GM12878 (cell line): Measurements from ENCODE around the gene TTLL13. TPM values are rescaled to one million over a fixed set of nuclear protein-coding genes. Genes with fewer than 3 reads are reported as not detected.

Source experiments
- ATAC-seq: fragments of 200-7000 bp; cut with Tn5 transposase; 3 replicates; pipeline ENCODE4 v1.9.1; 2020; ENCODE audit warnings: mild to moderate bottlenecking, moderate library complexity
- BruUV-seq: library from RNA; stranded (reverse); fragments of 400-500 nt; replicated peaks from 2 replicates; lab custom pipeline; 2021; lab: Mats Ljungman, UMichigan
- CTCF ChIA-PET: fragments of 300-600 bp; sonication (Branson Sonifier 250); formaldehyde crosslinking; extraction: SDS; loops from one replicate; lab custom pipeline; 2021; ENCODE audit warnings: inconsistent platforms; lab: Yijun Ruan, JAX
- POLR2A ChIA-PET: fragments of 350-600 bp; formaldehyde crosslinking; extraction: SDS; loops from one replicate; lab custom pipeline; 2021; ENCODE audit warnings: inconsistent platforms; lab: Charles Lee
- RAD21 ChIA-PET: fragments of 300-600 bp; sonication (Branson Sonifier 250); formaldehyde crosslinking; loops from one replicate; lab custom pipeline; 2023; ENCODE audit warnings: antibody characterized with exemption; ENCODE audit not compliant: unreplicated experiment; lab: Charles Lee
- SMC1A ChIA-PET: fragments of 300-600 bp; sonication (Branson Sonifier 250); formaldehyde crosslinking; loops from one replicate; lab custom pipeline; 2023; ENCODE audit not compliant: unreplicated experiment, uncharacterized antibody; lab: Charles Lee
- DNase-seq: peaks from one replicate; pipeline ENCODE4 v3.0.0-alpha.2; 2011; ENCODE audit warnings: low read depth, low spot score
- FAIRE-seq: peaks from 3 replicates; lab custom pipeline; 2011; peaks lifted over from hg19 to GRCh38; lab: Jason Lieb, UNC
- H2AFZ ChIP-seq: 2 replicates; pipeline ENCODE4 v1.6.0; 2011; ENCODE audit warnings: low read depth, low read length, control low read depth; ENCODE audit not compliant: control insufficient read depth
- H3K27ac ChIP-seq: 2 replicates; pipeline ENCODE4 v1.5.1; 2011; ENCODE audit warnings: control low read depth; ENCODE audit not compliant: control insufficient read depth, insufficient read depth
- H3K27me3 ChIP-seq, 2 experiments: replicated peaks in 1 of 2; 2 replicates each; pipeline versions ENCODE4 v1.6.0 to v1.6.1; 2011; ENCODE audit warnings: low read length in 1 of 2; ENCODE audit not compliant: control insufficient read depth in 2 of 2, insufficient read depth in 2 of 2
- H3K36me3 ChIP-seq, 2 experiments: 2 replicates each; pipeline ENCODE4 v1.5.1; 2011; ENCODE audit warnings: low read length in 1 of 2; ENCODE audit not compliant: control insufficient read depth in 2 of 2, insufficient read depth in 2 of 2
- H3K4me1 ChIP-seq: 2 replicates; pipeline ENCODE4 v1.6.1; 2011; ENCODE audit warnings: mild to moderate bottlenecking, low read length, moderate library complexity, mixed read lengths; ENCODE audit not compliant: control insufficient read depth, insufficient read depth
- H3K4me2 ChIP-seq: 2 replicates; pipeline ENCODE4 v1.6.0; 2011; ENCODE audit warnings: control low read depth; ENCODE audit not compliant: control insufficient read depth, insufficient read depth
- H3K4me3 ChIP-seq: fragments of 200-600 bp; sonication (generic); 2 replicates; pipeline ENCODE4 v1.5.1; 2016
- H3K79me2 ChIP-seq: 2 replicates; pipeline ENCODE4 v1.6.0; 2011; ENCODE audit warnings: low read length; ENCODE audit not compliant: control insufficient read depth, insufficient read depth
- H3K9ac ChIP-seq: 2 replicates; pipeline ENCODE4 v1.8.0; 2011; ENCODE audit warnings: low read length, control low read depth, mixed read lengths; ENCODE audit not compliant: control insufficient read depth, insufficient read depth
- H3K9me3 ChIP-seq: replicated peaks from 3 replicates; pipeline ENCODE4 v1.5.1; 2011; ENCODE audit warnings: mild to moderate bottlenecking, low read length; ENCODE audit not compliant: control insufficient read depth, insufficient read depth
- H4K20me1 ChIP-seq: 2 replicates; pipeline ENCODE4 v1.6.0; 2011; ENCODE audit not compliant: control insufficient read depth, insufficient read depth
- ATF7 ChIP-seq: fragments of 450-650 bp; IDR thresholded peaks from 2 replicates; pipeline ENCODE4 v1.6.1; 2016; ENCODE audit warnings: low read depth, mild to moderate bottlenecking
- BCL3 ChIP-seq: IDR thresholded peaks from 2 replicates; pipeline ENCODE4 v1.6.1; 2011; ENCODE audit warnings: borderline replicate concordance, low read depth, mild to moderate bottlenecking, moderate library complexity, low read length; ENCODE audit not compliant: insufficient read depth, poor library complexity, severe bottlenecking
- WGBS: methylation state at CpG from one replicate; pipeline ENCODE4 v1.1.6; 2016; ENCODE audit warnings: low lambda C conversion rate; ENCODE audit not compliant: insufficient replicate concordance, insufficient coverage; ENCODE audit errors: missing lambda C conversion rate; 5-methylcytosine and 5-hydroxymethylcytosine counted together
- in situ Hi-C: fragments of 300-500 bp; cut with MboI; formaldehyde crosslinking; loops from 9 replicates; pipeline ENCODE4 v1.14.3; 2018; ENCODE audit warnings: mixed read lengths
- intact Hi-C: fragments of 100-400 bp; cut with micrococcal nuclease; formaldehyde crosslinking; loops from one replicate; pipeline ENCODE4 v1.14.2; 2022; ENCODE audit not compliant: unreplicated experiment
- polyA plus RNA-seq, 11 experiments: library from polyadenylated mRNA; depleted of rRNA in 4 of 11; unstranded in 6 of 11; stranded (reverse) in 5 of 11; fragments of >200 nt; fragmentation: Nextera tagmentation in 4 of 11; fragmentation: Illumina TruSeq in 1 of 11; extraction: Ambion mirVana in 4 of 11; extraction: Trizol in 1 of 11; gene quantifications; 1 replicate in 1 of 11; 2 replicates in 10 of 11; pipeline versions ENCODE4 v1.2.1 to v1.2.3, GENCODE V29; 2011 to 2016; ENCODE audit warnings: inconsistent platforms in 2 of 11, missing spikeins in 2 of 11, low read depth in 1 of 11
- total RNA-seq, 4 experiments: library from RNA; depleted of rRNA in 3 of 4; stranded (reverse); fragments of >200 nt in 3 of 4; fragmentation: Illumina TruSeq in 1 of 4; extraction: Trizol in 1 of 4; gene quantifications; 2 replicates each; pipeline versions ENCODE4 v1.2.1 to v1.2.3, GENCODE V29; 2013 to 2021

TTLL13 gene
- total and polyA plus RNA-seq, 10 of the 15 experiments (the other 5 are each of a cell fraction or from before 2014, with no cell fraction given) = 0.03 to 0.32 (median 0.13) TPM; not detected in 1

GRCh38 chr15:90212221-90213098 is 36.9 kb upstream of the TTLL13 start:
- H2AFZ ChIP-seq = no peak overlapping the region
- ChIA-PET SMC1A (interaction anchor here (1.1 kb wide), 1 partner anchor 21 kb away, joined by 3 read pairs; no protein-coding TSS in a partner anchor), POLR2A (interaction anchor here (0.5 to 1.1 kb wide), 5 partner anchors 11 to 139 kb away, joined by 3 to 6 read pairs (median 4); partner anchors contain the start of genes CIB1, GDPGP1 and SEMA4B), CTCF (interaction anchor here (0.6 to 1.3 kb wide), 6 partner anchors 9 to 722 kb away, joined by 3 to 4 read pairs (median 3); partner anchors contain the start of genes SEMA4B and UNC45A), RAD21 (interaction anchor here (1.2 kb wide), 1 partner anchor 51 kb away, joined by 5 read pairs; no protein-coding TSS in a partner anchor)
- H3K27me3 ChIP-seq = no peaks in the 10 kb centered on the region
- in situ Hi-C loops (no loop called here), intact Hi-C loops (no loop called here)
- peaks cover 25% of the 10 kb centered on the region for H3K4me1 ChIP-seq
- H3K9me3 ChIP-seq = no peaks in the 10 kb centered on the region
- FAIRE-seq = no peak
- DNase-seq = no peak
- no peak overlapping the region for H3K27ac ChIP-seq
- no peaks in the 10 kb centered on the region; the same call in none of the 2 replicates for H3K79me2 ChIP-seq
- H3K4me3 ChIP-seq = no peak overlapping the region
- WGBS = 87% methylated on average over 35 of the region's 35 CpGs
- no peak overlapping the region for H3K4me2 ChIP-seq
- no peaks in the 10 kb centered on the region for H4K20me1 ChIP-seq
- no TSS peak for BruUV-seq
- no peak for ATAC-seq
- TF ChIP-seq ATF7 (no peak), BCL3 (peak; percentile 15)
- H3K9ac ChIP-seq = no peak overlapping the region
- no peaks in the 10 kb centered on the region; a peak in 2 of 4 replicates for H3K36me3 ChIP-seq
